Fibroblast of skin of left biceps (primary cell): ENCODE measurements around the gene DPF1.

Source experiments
- DNase-seq, 2 experiments: peaks; one replicate each; pipeline ENCODE4 v3.0.0-alpha.2; 2013; ENCODE audit warnings: low read depth in 2 of 2

Gene DPF1

GRCh38 chr19:38163419-38164290 is 60.4 kb downstream of the DPF1 start:
- DNase-seq, result no peak

- DNase-seq, result no peak
Observed at GRCh38 chr19:38162632-38163031, 61.4 kb downstream of the DPF1 start.

- no peak for DNase-seq
Observed at GRCh38 chr19:38162094-38162493, 61.9 kb downstream of the DPF1 start.
